ENCODE results near the gene PSAT1. TPM values are rescaled to one million over a fixed set of nuclear protein-coding genes. Genes with fewer than 3 reads are reported as not detected.

Gene PSAT1
- total RNA-seq, 6 experiments from 2014 or later = 34.2 to 117 (median 89.3) TPM

DNA sequence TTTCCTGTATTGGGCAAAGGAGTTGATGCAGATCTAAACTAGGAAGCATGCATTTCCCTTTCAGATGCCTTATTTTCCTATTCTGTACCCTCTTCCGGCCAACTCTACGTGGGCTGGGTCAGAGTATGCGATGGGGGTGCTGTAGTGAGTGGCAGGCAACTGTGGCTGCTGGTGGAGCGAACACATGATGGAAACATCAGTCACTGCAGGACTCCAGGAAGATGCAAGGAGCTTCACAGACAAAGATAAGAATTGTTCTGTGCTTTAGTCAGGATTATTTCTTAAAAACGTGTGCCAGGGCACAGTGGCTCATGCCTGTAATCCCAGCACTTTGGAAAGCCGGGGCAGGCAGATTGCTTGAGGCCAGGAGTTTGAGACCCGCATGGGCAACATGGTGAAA lies 75.1 kb downstream of the PSAT1 start:
- TF ChIP-seq POLR2A (IDR thresholded peaks at IDR 0.05) = no peak
- TF ChIP-seq, protein P1, sequence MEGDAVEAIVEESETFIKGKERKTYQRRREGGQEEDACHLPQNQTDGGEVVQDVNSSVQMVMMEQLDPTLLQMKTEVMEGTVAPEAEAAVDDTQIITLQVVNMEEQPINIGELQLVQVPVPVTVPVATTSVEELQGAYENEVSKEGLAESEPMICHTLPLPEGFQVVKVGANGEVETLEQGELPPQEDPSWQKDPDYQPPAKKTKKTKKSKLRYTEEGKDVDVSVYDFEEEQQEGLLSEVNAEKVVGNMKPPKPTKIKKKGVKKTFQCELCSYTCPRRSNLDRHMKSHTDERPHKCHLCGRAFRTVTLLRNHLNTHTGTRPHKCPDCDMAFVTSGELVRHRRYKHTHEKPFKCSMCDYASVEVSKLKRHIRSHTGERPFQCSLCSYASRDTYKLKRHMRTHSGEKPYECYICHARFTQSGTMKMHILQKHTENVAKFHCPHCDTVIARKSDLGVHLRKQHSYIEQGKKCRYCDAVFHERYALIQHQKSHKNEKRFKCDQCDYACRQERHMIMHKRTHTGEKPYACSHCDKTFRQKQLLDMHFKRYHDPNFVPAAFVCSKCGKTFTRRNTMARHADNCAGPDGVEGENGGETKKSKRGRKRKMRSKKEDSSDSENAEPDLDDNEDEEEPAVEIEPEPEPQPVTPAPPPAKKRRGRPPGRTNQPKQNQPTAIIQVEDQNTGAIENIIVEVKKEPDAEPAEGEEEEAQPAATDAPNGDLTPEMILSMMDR (IDR thresholded peaks at IDR 0.05) = no peak
- Histone ChIP-seq H3K27me3 (no peaks in the 10 kb centered on the region), H3K4me1 (no peaks in the 10 kb centered on the region), H3K36me3 (no peaks in the 10 kb centered on the region), H3K4me3 (no peak overlapping the region), H3K27ac (no peak overlapping the region), H3K9me3 (no peaks in the 10 kb centered on the region)
- DNase-seq (no peak), ATAC-seq (no peak)
- intact Hi-C loops (cut with DNase I) = no loop called here
- WGBS (ENCODE audit: insufficient coverage, low coverage, low lambda C conversion rate, missing lambda C conversion rate) = 35% methylated on average over 3 of the region's 7 CpGs

Other genes with a start within 250 kb of the PSAT1 start
- 10 to 100 TPM in 1 of 6 experiments, 1 to 10 TPM in 5; 5.5 to 10.4 (median 8.7) TPM for gene CEP78, start 61.0 kb upstream of the PSAT1 start, total RNA-seq